Hematopoietic multipotent progenitor cell treated with erythropoietin and hydrocortisone succinate and interleukin-3 and kit ligand, for 15 days (in vitro differentiated cells): Measurements from ENCODE around the gene TSHZ2.
"Not testable (repeated sequence)": the region's sequence is repeated elsewhere in the genome, so short reads cannot be mapped to it uniquely, and the experiment has no call there.

Experiments used
- DNase-seq: peaks from one replicate; pipeline ENCODE4 v3.0.0-alpha.2; 2015; ENCODE audit warnings: low spot score

TSHZ2 gene

GRCh38 chr20:53087037-53087777 lies 115.0 kb downstream of the TSHZ2 start:
- no peak for DNase-seq

- no peak for DNase-seq
Observed at GRCh38 chr20:53088786-53089185, 116.6 kb downstream of the TSHZ2 start.

- not testable (repeated sequence) for DNase-seq
Observed at GRCh38 chr20:53089851-53090250, 117.7 kb downstream of the TSHZ2 start.

- no peak for DNase-seq
Observed at GRCh38 chr20:53091789-53092188, 119.6 kb downstream of the TSHZ2 start.

- no peak for DNase-seq
Observed at GRCh38 chr20:53092772-53093300, 120.7 kb downstream of the TSHZ2 start.

GRCh38 chr20:53097371-53097770 lies 125.2 kb downstream of the TSHZ2 start:
- no peak for DNase-seq

GRCh38 chr20:53097791-53098190 lies 125.6 kb downstream of the TSHZ2 start:
- DNase-seq = no peak

GRCh38 chr20:53098621-53099020 lies 126.5 kb downstream of the TSHZ2 start:
- no peak for DNase-seq

GRCh38 chr20:53099856-53100255 lies 127.7 kb downstream of the TSHZ2 start:
- no peak for DNase-seq

- no peak for DNase-seq
Observed at GRCh38 chr20:53100476-53100911, 128.3 kb downstream of the TSHZ2 start.

GRCh38 chr20:53101992-53102760 lies 130.0 kb downstream of the TSHZ2 start:
- no peak for DNase-seq

- no peak for DNase-seq
Observed at GRCh38 chr20:53103124-53103523, 131.0 kb downstream of the TSHZ2 start.

GRCh38 chr20:53104884-53105283 lies 132.7 kb downstream of the TSHZ2 start:
- DNase-seq = no peak

- DNase-seq = no peak
Observed at GRCh38 chr20:53116733-53117132, 144.6 kb downstream of the TSHZ2 start.

GRCh38 chr20:53122853-53123252 lies 150.7 kb downstream of the TSHZ2 start:
- no peak for DNase-seq

- no peak for DNase-seq
Observed at GRCh38 chr20:53124075-53124551, 152.0 kb downstream of the TSHZ2 start.

GRCh38 chr20:53124803-53125202 lies 152.6 kb downstream of the TSHZ2 start:
- DNase-seq = no peak

GRCh38 chr20:53126185-53126584 lies 154.0 kb downstream of the TSHZ2 start:
- no peak for DNase-seq

GRCh38 chr20:53127027-53127426 lies 154.9 kb downstream of the TSHZ2 start:
- no peak for DNase-seq

GRCh38 chr20:53128004-53128403 lies 155.8 kb downstream of the TSHZ2 start:
- no peak for DNase-seq

- DNase-seq = no peak
Observed at GRCh38 chr20:53129563-53129962, 157.4 kb downstream of the TSHZ2 start.

GRCh38 chr20:53130795-53131194 lies 158.6 kb downstream of the TSHZ2 start:
- no peak for DNase-seq

GRCh38 chr20:53133125-53133524 lies 161.0 kb downstream of the TSHZ2 start:
- no peak for DNase-seq
